Activated naive CD8-positive, alpha-beta T cell treated with anti-CD3 and anti-CD28 coated beads, Interleukin-2, amount 50 U/mL, for 16 hours (primary cell): Measurements from ENCODE around the gene CPPED1.

Source experiments
- DNase-seq: peaks from one replicate; pipeline ENCODE4 v3.0.0-alpha.2; 2020; ENCODE audit warnings: low read depth, low spot score

The CPPED1 gene

DNA sequence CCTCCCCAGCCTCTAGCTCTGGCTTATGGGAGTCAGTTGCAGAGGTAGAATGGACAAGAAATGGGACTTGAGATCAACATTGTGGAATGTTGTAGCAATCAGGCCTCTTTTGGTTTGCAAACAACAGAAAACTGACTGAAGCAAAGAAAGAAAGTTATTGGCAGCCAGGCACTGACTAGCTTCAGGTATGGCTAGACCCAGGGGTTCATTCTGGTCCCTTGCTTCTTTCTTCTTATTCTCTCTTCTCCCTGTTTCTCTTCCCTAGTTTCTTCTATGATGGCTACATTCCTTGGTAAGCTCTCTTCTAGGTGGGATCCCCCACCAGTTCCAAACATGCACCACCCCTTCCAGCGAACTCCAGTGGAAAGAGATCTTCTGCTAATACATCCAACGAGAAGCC, 154.3 kb downstream of the CPPED1 start:
- DNase-seq = no peak

DNA sequence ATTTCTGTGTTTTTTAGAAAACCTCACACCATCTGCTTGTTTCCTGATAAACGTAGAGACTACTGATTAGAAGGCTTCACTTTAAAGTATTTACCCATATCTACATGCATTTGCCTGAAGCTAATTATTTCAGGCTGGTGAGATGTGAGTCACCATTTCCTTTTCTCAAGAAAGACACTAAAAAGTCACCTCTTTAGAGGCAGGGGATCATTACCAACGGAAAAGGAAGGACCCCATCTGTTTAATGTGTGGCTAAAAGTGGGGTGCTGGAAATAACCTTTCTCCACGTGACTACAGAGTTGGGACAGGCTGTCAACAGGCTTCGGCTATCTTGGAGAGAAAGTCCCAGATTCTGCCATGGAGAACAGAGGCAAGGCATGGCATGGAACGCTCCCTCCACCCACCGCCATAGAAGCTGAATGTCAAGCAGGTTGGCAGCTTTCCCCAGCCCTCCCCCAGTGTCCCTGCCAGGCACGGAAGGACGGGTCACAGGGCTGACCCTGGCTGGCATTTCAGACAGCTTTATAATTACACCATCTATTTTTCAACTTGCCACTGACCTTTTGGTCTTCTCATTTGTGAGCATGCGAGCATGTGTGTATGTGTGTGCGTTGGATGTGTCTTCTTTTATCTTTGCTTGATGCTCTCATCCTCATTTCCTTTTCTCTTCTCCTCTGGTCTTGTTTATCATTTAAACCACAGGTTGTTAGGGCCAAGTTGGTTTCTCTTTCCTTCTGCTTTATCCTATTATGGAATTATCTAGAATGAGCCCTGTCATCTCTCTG, 157.0 kb downstream of the CPPED1 start:
- DNase-seq = no peak

DNA sequence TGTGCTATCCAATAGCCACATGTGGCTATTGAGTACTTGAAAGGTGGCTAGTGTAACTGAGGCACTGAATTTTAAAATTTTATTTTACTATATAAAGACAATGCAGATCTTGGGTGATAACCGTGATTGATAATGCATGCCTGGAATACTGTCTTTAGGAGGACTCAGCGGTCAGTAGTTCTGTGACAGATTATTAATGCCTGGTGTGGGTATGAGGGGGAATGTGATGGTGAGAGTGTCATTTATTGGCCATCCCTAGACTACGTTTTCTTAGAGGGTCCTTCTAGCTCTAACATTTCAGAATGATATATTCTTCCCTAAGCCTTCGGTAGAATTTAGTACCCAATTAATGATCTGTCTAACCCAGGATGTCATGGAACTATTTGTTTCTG, 157.6 kb downstream of the CPPED1 start:
- no peak for DNase-seq

DNA sequence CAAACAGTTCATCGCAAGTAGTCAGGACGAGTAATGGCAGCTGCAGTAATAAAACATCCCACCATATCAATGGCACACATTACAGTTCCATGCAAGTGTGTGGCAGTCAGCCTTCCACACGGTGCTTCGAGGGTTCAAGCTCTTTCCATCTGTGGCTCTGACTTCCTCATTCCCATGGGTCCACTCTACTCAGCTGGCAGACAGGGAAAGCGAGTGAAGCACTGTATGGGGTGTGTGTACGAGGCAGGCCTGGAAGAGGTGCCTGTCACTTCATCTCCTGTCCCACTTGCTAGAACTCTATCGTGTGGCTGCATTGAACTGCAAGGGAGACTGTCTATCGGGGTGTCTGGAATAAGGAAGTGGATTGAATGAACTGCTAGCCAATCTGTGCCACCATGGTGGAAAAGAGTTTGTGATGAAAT, 160.6 kb downstream of the CPPED1 start:
- no peak for DNase-seq

DNA sequence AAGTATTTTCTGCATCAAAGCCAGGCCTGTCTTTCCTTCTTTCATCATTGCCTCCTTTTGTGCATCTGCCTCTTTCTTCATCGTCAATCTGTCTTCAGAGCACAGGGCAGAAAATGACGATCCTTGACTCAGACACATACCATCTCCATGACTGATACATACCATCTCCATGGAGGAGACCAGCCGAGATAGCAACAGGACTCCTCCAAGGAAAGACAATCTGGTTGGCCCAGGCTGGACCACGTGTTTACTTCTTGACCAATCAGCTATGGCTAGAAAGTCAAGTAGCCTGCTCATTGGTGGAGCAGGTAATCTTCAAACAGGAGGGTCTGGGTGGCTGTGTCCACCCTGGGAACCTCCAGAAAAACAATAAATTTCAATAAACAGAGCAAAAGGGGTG, 164.6 kb downstream of the CPPED1 start:
- DNase-seq = no peak

DNA sequence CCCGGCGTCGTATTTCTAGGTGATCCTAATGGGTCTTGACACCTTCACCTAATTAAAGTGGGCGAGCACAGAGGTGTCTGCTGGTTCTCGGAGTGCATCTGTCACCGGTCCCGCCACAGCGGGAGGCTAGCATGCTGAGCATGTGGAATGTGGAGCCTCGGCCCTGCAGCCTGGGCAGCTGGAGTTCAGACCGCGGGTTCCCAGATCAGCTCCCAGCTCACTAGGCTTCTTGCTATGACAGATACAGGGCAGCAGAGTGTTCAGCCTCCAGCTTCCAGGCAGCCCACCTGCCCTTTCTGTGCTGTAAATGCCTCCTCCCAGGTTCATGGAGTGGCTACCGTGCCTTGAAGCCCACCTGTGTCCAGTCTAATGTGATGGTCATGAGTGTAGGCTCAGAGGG, 166.7 kb downstream of the CPPED1 start:
- no peak for DNase-seq

DNA sequence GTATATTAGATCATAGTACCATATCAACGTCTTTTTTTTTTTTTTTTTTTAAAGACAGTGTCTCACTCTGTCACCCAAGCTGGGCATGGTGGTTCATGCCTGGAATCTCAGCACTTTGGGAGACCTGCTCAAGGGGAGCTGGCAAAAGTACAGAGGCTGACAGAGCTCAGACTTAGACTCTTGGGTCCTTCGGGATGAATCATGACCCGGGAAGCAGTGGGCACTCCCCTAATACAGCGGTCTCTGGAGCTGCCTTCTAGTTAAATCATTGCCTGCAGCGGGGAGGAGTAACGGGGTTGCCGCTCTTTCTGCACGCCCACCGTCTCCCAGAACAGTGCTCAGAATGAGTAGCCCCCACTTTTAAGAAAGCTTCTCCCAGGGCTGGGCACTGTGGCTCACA, 174.4 kb downstream of the CPPED1 start:
- DNase-seq = no peak

DNA sequence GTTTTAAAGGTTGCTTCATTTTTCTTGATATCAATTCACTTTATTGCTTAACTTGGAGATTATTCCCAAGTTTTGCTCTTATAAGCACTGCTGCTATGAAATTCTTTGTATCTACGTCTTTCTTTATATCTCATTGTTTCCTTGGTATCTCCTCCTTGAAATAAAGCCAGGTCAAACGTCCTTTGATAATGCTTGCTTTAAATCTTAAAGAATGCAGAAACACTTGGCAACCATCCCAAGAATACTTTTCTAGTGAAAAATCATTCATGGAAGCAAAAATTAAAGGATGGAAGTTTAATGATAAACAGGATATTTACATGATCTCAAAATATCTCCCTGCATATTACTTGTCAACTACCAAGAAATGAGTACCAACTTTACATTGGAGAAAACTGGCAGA, 175.2 kb downstream of the CPPED1 start:
- DNase-seq = no peak

DNA sequence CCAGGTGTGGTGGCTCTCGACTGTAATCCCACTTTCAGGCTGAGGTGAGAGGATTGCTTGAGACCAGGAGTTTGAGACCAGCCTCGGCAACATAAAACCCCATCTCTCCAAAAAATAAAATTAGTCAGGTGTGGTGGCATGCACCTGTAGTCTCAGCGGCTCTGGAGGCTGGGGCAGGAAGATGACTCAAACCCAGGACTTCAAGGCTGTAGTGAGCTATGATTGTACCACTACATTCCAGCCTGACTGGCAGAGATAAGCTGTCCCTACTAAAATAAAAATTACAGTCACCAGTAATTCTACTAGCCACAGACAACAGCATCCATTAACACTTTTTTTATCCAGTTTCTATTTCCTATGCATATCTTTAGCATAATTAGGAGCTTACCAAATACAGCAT, 176.3 kb downstream of the CPPED1 start:
- DNase-seq = no peak

DNA sequence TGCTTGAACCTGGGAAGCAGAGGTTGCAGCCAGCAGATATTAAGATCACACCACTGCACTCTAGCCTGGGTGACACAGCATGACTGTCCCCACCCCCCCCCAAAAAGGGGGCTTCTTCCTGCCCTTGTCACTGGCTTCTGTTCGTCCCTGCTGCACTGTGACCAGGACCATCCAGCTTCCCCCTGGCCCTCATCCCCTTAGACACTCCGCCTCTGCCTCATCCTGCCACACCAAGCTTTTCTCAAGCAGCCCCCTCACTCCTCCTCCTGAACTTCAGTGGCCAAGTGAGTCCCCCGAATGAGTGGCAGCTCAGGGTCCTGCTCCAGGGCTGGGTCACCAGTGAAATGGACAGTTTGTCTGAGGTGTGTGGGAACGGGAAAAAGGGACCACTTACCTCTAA, 177.3 kb downstream of the CPPED1 start:
- DNase-seq = no peak

DNA sequence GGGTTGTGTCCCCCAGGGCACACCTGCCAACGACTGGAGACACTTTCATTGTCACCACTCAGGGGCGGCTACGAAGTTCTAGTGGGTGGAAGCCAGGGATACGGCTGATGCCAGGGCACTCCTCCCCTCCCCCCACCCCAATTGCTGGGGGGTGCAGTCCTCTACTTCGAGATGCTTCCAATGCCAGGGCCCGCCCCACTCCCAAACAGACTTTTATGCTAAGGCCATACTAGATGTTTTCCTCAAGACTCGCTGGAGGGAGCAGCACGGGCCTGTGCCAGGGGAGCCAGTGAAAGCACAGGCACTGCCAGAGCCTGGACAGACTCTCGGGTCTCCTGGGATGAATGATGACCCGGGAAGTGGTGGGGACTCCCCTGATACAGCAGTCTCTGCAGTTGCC, 178.0 kb downstream of the CPPED1 start:
- no peak for DNase-seq

DNA sequence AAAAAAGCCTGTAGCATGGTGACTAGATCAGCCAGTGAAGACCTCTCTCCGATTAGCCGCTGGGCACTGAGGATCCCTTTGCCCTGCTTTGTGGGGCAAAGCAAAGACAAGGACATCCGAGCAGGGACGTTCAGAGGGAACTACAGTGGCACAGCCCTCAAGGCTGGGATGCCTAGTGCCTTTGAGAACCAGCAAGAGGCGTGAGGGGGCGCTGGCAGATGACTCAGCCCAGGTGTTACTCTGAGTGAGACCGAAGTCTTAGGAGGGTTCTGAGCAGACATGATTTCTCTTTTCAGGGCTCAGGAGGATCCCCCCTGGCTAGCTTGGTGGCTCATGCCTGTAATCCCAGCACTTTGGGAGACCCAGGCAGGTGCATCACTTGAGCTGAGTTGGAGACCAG, 178.6 kb downstream of the CPPED1 start:
- DNase-seq = no peak

DNA sequence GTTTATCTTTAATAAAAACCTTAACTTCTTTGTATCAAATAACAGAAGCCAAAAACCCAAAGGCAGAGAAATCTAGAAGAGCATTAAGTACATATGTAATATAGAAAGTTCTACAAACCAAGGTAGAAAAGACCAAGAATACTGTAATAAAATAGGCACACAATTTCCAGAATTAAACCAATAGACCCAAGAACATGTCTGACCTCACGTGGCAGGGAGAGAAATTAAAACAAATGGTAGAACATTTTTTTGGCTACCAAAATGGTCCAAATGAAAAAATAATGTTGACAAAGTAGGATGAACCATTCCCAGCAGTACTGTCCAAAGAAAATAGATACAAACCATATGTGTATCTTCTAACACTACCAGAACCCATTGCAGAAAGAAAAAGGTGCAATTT, 183.5 kb downstream of the CPPED1 start:
- no peak for DNase-seq

DNA sequence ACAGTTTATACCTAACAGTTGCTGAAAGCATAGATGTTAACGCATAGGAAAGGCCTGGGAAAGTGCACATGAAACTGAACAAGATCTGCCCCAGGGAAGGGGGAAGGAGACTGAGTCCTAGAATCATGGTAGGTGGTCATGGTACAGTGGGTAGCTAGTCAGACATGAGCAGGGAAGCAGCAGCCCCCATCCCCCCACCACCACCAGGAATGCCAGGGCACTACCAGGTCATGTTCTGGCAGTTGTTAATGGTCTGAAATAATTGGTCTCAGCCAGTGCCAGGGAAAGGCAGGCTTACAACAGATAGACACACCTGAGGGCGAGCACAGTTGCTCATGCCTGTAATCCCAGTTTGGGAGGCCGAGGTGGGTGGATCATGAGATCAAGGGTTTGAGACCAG, 185.2 kb downstream of the CPPED1 start:
- no peak for DNase-seq

DNA sequence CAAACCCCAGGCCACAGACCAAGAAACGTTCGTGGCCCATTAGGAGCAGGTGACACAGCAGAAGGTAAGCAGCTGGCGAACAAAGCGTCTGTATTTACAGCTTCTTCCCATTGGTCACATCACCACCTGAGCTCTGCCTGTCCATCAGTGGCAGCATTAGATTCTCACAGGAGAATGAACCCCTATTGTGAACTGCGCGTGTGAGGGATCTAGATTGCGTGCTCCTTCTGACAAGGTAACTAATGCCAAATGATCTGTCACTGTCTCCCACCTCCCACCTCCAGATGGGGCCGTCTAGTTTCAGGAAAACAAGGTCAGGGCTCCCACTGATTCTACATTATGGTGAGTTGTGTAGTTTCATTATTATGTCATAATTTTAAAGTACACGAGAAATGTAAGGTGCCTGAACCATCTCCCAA, 186.3 kb downstream of the CPPED1 start:
- DNase-seq = no peak

DNA sequence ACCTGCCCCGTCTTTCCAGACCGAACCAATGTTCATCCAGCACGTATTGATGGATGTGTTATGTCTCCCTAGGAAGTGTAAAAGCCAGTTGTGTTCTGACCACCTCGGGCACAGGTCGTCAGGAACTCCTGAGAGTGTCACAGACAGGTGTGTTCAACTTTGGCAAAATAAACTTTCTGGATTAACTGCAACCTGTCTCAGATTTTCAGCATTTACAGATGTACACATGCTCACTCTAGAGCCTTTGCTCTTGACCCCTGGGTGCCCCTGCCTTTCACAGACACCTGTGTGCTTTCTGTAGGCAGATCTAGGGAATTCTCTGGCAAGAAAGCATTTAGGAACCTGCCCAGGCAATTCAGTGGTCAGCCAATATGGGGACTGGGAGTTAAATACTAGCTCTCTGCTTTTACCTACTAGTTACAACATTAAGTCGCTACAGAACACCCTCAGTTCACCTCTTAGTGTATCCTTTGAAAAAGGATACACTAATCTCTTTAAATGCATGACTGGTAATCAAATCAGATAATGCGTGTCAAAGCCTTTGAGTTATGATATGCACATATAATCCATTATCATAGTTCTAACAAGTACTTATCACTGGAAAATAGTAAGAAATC, 188.9 kb downstream of the CPPED1 start:
- no peak for DNase-seq

DNA sequence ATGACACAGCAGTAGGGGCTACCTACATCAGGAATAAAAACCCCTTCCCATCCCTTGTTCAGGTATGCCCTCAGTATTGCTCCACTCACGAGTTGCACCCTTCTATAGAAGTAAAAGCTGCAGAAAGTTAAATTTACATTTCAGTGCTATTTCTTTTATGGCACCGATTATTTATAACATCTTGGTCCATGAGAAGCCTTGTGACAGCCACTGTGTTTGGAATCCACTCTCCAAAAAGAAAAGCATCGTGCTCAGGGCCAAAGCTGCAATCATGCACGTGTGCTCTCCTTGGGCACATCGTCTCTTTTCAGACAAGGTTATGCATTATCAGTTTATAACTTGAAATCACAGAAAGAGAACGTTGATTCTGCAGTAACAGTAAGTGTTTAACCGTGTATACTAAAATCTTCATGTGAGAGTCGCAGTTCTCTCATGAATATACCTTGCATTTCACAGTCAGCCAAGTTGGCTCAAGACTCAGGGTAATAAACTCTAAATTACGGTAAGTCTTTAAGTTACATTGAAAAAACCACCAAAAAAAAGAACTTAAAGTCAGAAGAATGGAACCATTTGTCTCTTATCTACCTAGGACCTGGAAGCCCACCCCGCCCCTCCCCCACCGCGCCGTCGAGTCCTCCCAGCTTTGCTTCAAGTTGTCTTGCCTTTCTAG, 189.6 kb downstream of the CPPED1 start:
- no peak for DNase-seq

DNA sequence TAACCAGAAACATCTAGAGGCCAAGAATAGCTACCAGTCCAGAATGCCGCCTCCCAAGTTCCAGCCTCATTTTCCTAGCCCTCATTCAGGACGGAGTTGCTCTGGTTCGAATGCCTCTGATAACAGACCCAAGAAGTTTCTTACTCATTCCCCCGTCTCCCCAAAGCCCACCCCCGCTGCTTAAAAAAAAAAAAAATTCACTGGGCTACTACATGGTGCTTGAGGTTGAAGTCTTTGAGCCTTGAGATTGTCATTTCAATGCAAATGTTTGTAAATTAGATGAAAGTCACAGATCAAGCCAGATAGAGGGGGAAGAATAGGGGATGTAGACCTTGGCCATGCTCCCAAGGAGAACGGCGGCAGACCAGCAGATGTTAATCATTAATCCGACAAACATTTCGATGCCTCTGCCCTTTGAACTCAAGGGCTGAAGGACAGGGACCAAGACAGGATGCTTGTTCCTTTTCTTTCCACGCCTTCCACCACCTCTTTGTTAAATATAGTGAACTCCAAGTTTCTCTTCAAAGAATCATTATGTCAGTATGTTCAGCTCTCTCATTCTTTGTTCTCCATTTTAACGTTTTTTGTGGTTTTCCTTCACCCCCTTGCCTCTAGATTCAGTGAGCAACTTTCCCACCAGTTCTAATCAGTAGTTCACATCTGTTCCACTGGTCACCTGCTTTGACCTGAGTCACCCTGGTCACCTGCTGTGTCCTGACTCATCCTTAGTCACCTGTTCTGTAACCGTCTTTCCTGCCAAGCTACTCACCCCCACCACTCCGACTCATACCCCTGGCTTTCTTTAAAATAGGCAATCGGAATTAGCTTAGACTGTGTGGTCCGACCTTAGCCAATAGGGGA, 190.3 kb downstream of the CPPED1 start:
- DNase-seq = peak; percentile 18

DNA sequence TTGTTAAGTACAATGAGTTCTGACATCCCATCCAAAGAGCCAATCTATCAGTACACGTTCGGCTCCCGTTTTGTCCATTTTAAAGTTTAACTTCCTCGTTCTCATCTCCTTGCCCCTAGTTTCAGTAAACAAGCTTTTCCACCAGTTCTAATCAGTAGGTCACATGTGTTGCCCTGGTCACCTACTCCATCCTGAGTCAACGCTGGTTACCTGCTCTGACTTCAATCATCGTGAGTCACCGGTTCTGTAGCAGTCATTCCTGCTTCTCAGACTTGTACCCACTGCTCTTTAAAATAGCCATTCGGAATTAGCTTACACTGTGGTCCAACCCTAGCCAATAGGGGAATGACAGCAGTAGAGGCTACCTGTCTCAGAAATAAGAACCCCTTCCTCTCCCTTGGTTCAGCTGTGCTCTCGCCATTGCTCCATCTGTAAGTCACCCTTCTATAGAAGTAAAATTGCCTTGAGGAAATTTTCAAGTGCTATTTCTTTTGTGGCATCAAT, 191.0 kb downstream of the CPPED1 start:
- DNase-seq = no peak

DNA sequence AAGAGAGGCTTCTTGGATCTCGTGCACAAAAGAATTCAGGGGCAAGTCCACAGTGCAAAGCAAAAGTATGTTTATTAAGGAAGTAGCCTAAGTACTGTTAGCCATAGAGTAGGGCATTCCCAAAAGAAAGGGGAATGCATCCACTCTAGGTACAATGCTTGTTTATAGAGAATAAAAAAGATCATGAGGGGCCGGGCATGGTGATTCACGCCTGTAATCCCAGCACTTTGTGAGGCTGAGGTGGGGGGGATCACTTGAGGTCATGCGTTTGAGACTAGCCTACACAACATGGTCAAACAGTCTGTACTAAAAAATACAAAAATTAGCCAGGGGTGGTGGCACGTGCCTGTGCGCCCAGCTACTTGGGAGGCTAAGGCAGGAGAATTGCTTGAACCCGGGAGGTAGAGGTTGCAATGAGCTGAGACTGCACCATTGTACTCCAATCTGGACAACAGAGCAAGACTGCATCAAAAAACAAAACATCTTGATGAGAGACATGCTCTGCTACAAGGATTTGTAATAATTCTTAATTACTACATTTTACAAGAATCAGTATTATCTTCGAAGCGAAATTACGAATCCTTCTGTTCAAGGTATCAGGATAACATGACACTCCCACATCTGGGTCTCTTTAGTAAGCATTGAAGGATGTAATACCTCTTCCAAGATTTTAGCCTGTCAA, 191.6 kb downstream of the CPPED1 start:
- no peak for DNase-seq

DNA sequence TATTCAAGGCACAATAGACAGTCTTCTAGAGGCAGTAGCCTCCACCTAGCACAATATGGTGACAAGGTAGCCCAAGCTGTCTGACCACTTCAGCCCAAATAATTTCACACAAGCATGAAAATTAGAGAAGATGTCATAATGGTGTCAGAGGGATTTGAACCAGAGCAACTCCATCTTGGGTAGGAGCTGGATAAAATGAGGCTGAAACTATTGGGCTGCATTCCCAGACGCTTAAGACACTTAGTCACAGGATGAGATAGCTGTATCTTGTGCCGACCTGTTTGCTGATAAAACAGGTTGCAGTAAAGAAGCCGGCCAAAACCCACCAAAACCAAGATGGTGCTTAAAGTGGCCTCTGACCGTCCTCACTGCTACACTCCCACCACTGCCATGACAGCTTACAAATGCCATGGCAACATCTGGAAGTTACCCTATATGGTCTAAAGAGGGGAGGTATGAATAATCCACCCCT, 192.6 kb downstream of the CPPED1 start:
- no peak for DNase-seq
